Measurements from ENCODE around the gene APOL1. TPM values are rescaled to one million over a fixed set of nuclear protein-coding genes. Genes with fewer than 3 reads are reported as not detected.
A peak's percentile ranks its signal among the peaks of the same experiment; 100 is the strongest.

APOL1 gene
- total RNA-seq, 1 donor from 2014 or later: 2.5 TPM

- Mint-ChIP-seq H3K27me3 (ENCODE audit: unreplicated experiment) (peaks cover 25% of the 10 kb centered on the region), H3K36me3 (ENCODE audit: low read depth, unreplicated experiment) (peaks cover 55% of the 10 kb centered on the region), H3K27ac (ENCODE audit: unreplicated experiment) (peak overlapping the region; percentile 64), H3K4me1 (ENCODE audit: unreplicated experiment) (peaks cover 7% of the 10 kb centered on the region), H3K9me3 (ENCODE audit: unreplicated experiment) (no peaks in the 10 kb centered on the region), H3K4me3 (ENCODE audit: unreplicated experiment) (peak overlapping the region; percentile 79)
- no peak for TF ChIP-seq CTCF (IDR thresholded peaks at IDR 0.05; ENCODE audit: unreplicated experiment)
- no peak for DNase-seq (ENCODE audit: low spot score)
Measured at GRCh38 chr22:36301851-36302250, 48.9 kb downstream of the APOL1 start.

DNA sequence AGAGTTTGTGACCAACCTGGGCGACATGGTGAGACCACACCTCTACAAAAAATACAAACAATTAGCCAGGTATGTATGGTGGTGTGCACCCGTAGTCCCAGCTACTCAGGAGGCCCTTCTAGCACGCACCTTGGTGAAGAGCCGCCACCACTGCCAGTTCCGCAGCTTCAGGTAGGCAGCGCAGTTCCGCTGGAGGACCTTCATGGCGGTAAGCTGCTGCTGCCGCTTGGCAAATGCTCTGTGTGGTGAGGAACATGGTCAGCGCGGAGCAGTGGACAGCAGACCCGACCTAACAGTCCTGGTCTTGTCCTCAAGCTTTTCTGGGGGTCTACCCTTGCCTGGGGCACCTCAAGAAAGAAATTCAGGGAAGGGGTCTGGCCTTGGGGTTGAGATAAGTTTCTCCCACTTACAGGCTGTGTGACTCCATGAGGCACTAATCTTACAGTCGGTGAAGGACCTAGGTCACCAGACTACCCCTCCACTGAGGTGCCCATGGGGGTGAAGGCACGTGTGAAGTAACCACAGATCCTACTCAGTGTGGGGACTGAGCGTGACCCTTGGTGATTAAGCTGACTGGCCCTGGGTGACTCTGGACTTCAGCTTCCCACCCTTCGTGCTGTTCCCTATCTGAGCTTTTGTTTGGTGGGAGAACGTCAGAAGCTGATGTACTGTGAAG is 49.6 kb downstream of the APOL1 start:
- Mint-ChIP-seq H3K27ac (ENCODE audit: unreplicated experiment) (no peak overlapping the region), H3K27me3 (ENCODE audit: unreplicated experiment) (peaks cover 31% of the 10 kb centered on the region), H3K4me1 (ENCODE audit: unreplicated experiment) (peaks cover 5% of the 10 kb centered on the region), H3K4me3 (ENCODE audit: unreplicated experiment) (no peak overlapping the region), H3K36me3 (ENCODE audit: low read depth, unreplicated experiment) (peaks cover 54% of the 10 kb centered on the region), H3K9me3 (ENCODE audit: unreplicated experiment) (no peaks in the 10 kb centered on the region)
- TF ChIP-seq CTCF (IDR thresholded peaks at IDR 0.05; ENCODE audit: unreplicated experiment): no peak
- DNase-seq (ENCODE audit: low spot score): no peak

DNA sequence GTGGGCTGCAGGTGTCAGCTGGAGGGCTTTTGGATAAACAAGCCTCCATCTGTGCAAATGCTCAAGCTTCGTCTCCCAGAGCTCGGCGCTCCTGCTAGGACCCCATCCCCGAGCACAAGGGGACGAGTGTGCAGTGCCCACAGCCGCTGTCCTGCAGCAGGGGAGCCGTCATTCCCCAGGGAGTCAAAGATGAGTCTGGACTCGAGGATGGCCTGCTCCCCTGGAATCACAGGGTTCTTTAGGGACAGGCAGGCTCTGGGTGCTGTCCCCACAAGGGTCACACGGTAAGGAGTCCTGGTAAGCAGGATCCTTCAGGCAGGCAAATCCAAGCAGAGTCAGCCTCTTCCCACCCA is 50.2 kb downstream of the APOL1 start:
- no peak for TF ChIP-seq CTCF (IDR thresholded peaks at IDR 0.05; ENCODE audit: unreplicated experiment)
- Mint-ChIP-seq H3K27ac (ENCODE audit: unreplicated experiment) (no peak overlapping the region), H3K9me3 (ENCODE audit: unreplicated experiment) (no peaks in the 10 kb centered on the region), H3K4me3 (ENCODE audit: unreplicated experiment) (no peak overlapping the region), H3K36me3 (ENCODE audit: low read depth, unreplicated experiment) (peaks cover 53% of the 10 kb centered on the region), H3K4me1 (ENCODE audit: unreplicated experiment) (peaks cover 5% of the 10 kb centered on the region), H3K27me3 (ENCODE audit: unreplicated experiment) (peaks cover 29% of the 10 kb centered on the region)
- no peak for DNase-seq (ENCODE audit: low spot score)

DNA sequence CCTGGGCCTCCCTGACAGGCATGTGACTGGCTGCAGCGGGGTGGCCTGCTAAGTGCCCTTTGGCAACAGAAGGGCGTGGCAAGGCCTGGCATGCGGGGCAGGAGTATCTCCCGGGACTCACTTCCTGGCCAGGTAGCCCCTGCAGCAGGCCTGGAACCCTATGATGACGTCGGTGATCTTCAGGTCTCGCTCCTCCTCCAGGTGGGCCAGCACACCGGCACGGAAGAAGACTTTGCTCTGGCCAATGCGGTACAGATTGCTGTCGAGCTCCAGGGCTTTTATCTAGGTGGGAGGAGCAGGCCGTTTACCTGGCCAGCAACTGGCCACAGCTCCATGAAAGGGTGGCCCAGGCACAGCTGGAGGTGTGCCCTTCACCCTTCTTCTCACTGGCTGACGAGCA is 50.9 kb downstream of the APOL1 start:
- peaks cover 9% of the 10 kb centered on the region for H3K4me1 Mint-ChIP-seq (ENCODE audit: unreplicated experiment)
- H3K9me3 Mint-ChIP-seq (ENCODE audit: unreplicated experiment): no peaks in the 10 kb centered on the region
- TF ChIP-seq CTCF (IDR thresholded peaks at IDR 0.05; ENCODE audit: unreplicated experiment): no peak
- DNase-seq (ENCODE audit: low spot score): no peak
- H3K27ac Mint-ChIP-seq (ENCODE audit: unreplicated experiment): peak overlapping the region; percentile 48
- H3K36me3 Mint-ChIP-seq (ENCODE audit: low read depth, unreplicated experiment): peaks cover 56% of the 10 kb centered on the region
- H3K4me3 Mint-ChIP-seq (ENCODE audit: unreplicated experiment): peak overlapping the region; percentile 42
- peaks cover 31% of the 10 kb centered on the region for H3K27me3 Mint-ChIP-seq (ENCODE audit: unreplicated experiment)

- H3K36me3 Mint-ChIP-seq (ENCODE audit: low read depth, unreplicated experiment): peaks cover 60% of the 10 kb centered on the region
- H3K4me3 Mint-ChIP-seq (ENCODE audit: unreplicated experiment): no peak overlapping the region
- H3K27ac Mint-ChIP-seq (ENCODE audit: unreplicated experiment): peak overlapping the region; percentile 48
- H3K27me3 Mint-ChIP-seq (ENCODE audit: unreplicated experiment): peaks cover 33% of the 10 kb centered on the region
- TF ChIP-seq CTCF (IDR thresholded peaks at IDR 0.05; ENCODE audit: unreplicated experiment): no peak
- DNase-seq (ENCODE audit: low spot score): no peak
- no peaks in the 10 kb centered on the region for H3K9me3 Mint-ChIP-seq (ENCODE audit: unreplicated experiment)
- H3K4me1 Mint-ChIP-seq (ENCODE audit: unreplicated experiment): peaks cover 9% of the 10 kb centered on the region
Measured at GRCh38 chr22:36304429-36304828, 51.5 kb downstream of the APOL1 start.
